Ovary (tissue), 9 donors: Measurements from ENCODE around the gene WIPF3. TPM values are rescaled to one million over a fixed set of nuclear protein-coding genes. Genes with fewer than 3 reads are reported as not detected.

Experiments used
- DNase-seq, 5 donors: peaks; one replicate each; pipeline ENCODE4 v3.0.0-alpha.2; 2019 to 2020
- H3K27ac ChIP-seq, 2 donors: fragments of 200-600 bp; one replicate each; pipeline versions ENCODE4 v1.5.1 to v1.8.0; 2019 to 2022
- H3K27me3 ChIP-seq: fragments of 200-600 bp; one replicate; pipeline ENCODE4 v1.8.0; 2022
- H3K36me3 ChIP-seq: fragments of 200-600 bp; sonication (generic); one replicate; pipeline ENCODE4 v1.5.1; 2019
- H3K4me1 ChIP-seq: one replicate; pipeline ENCODE4 v1.8.1; 2013; ENCODE audit warnings: mild to moderate bottlenecking, moderate library complexity; ENCODE audit not compliant: insufficient read depth
- H3K4me3 ChIP-seq: fragments of 200-600 bp; sonication (generic); one replicate; pipeline ENCODE4 v1.5.1; 2017
- H3K9me3 ChIP-seq, 2 donors: fragments of 200-600 bp in 1 of 2; sonication (generic) in 1 of 2; one replicate each; pipeline versions ENCODE4 v1.5.1 to v1.8.1; 2013 to 2019; ENCODE audit warnings: mild to moderate bottlenecking in 1 of 2, moderate library complexity in 1 of 2
- CTCF ChIP-seq, 3 donors: fragments of 450-650 bp in 2 of 3; fragments of 200-600 bp in 1 of 3; IDR thresholded peaks; one replicate each; pipeline versions ENCODE4 v1.5.1 to v1.8.0; 2016 to 2022; ENCODE audit warnings: antibody characterized with exemption in 3 of 3, mild to moderate bottlenecking in 1 of 3
- EP300 ChIP-seq: sonication (generic); formaldehyde crosslinking; IDR thresholded peaks from one replicate; pipeline ENCODE4 v1.6.1; 2017; ENCODE audit warnings: antibody characterized with exemption
- POLR2A ChIP-seq: fragments of 450-650 bp; IDR thresholded peaks from one replicate; pipeline ENCODE4 v1.6.1; 2017; ENCODE audit warnings: antibody characterized with exemption, mild to moderate bottlenecking, moderate library complexity
- WGBS, 3 donors: extraction: QIAGEN DNeasy Blood & Tissue Kit in 1 of 3; methylation state at CpG; one replicate each; pipeline versions ENCODE4 v1.1.5 to v1.1.7; 2013 to 2017; 5-methylcytosine and 5-hydroxymethylcytosine counted together
- intact Hi-C, 4 donors: fragments of 100-400 bp; cut with DNase I; formaldehyde crosslinking; loops; one replicate each; pipeline versions ENCODE4 v1.11.0 to v1.15.1; 2022 to 2023
- polyA plus RNA-seq, 2 donors: library from polyadenylated mRNA; stranded (reverse); fragments of 200-250 nt in 1 of 2; fragments of 350-450 nt in 1 of 2; fragmentation: Illumina TruSeq in 1 of 2; extraction: RNeasy Lipid Tissue Mini Kit (QIAGEN cat#74804) in 1 of 2; gene quantifications; one replicate each; pipeline ENCODE4 v1.2.3, GENCODE V29; 2013 to 2014
- total RNA-seq, 7 donors: library from RNA; depleted of rRNA in 2 of 7; stranded (reverse); fragments of >200 nt in 2 of 7; fragmentation: NEBNext Ultra II Directional in 3 of 7; extraction: Animal tissue kit (Norgen Biotek cat#: 25700) in 3 of 7; gene quantifications; one replicate each; pipeline versions ENCODE4 v1.1.0 to v1.2.4, GENCODE V29; 2016 to 2023
- donor health status: DM: no; HTN: no; CAD: no; lungs with moderate emphysema.
- donor health status: DM: no; HTN: no; CAD: no.
- donor health status: Bipolar disorder and iron deficiency.
- donor health status: DM: yes; HTN: yes; CAD: no.
- donor health status: DM: no; HTN: no; CAD: no.
- donor health status: DM: yes; HTN: yes; CAD: no.

WIPF3 gene
- total and polyA plus RNA-seq, 9 donors, result 15.3 to 122 (median 53.3) TPM

GRCh38 chr7:29900745-29901144, 94.4 kb downstream of the WIPF3 start:
- WGBS, 3 donors, result 62 to 82% (median 63%) methylated on average over 1 of the region's 1 CpG
- no peaks in the 10 kb centered on the region for H3K27me3 ChIP-seq
- TF ChIP-seq POLR2A, result no peak
- no peak for TF ChIP-seq CTCF (IDR thresholded peaks at IDR 0.05)
- TF ChIP-seq EP300, result no peak
- intact Hi-C loops, result no loop called here
- H3K9me3 ChIP-seq, result peaks cover 0 to 7% of the 10 kb centered on the region in 2 donors
- no peak for DNase-seq
- H3K27ac ChIP-seq, result no peak overlapping the region
- H3K36me3 ChIP-seq, result no peaks in the 10 kb centered on the region
- no peak overlapping the region for H3K4me3 ChIP-seq
- H3K4me1 ChIP-seq, result no peaks in the 10 kb centered on the region

- intact Hi-C loops, result no loop called here
- DNase-seq, result no peak
- no peak overlapping the region for H3K4me3 ChIP-seq
- H3K9me3 ChIP-seq, result peaks cover 0 to 7% of the 10 kb centered on the region in 2 donors
- no peaks in the 10 kb centered on the region for H3K27me3 ChIP-seq
- H3K27ac ChIP-seq, result no peak overlapping the region
- 92 to 96% (median 95%) methylated on average over 3 of the region's 3 CpGs for WGBS, 3 donors
- H3K4me1 ChIP-seq, result no peaks in the 10 kb centered on the region
- TF ChIP-seq EP300 (no peak), CTCF (IDR thresholded peaks at IDR 0.05) (no peak), POLR2A (no peak)
- H3K36me3 ChIP-seq, result peaks cover 4% of the 10 kb centered on the region
Observed at GRCh38 chr7:29906200-29907022, 100.1 kb downstream of the WIPF3 start.

GRCh38 chr7:29914180-29914579, 107.9 kb downstream of the WIPF3 start:
- no peak overlapping the region for H3K27ac ChIP-seq
- H3K4me3 ChIP-seq, result no peak overlapping the region
- 87 to 92% (median 88%) methylated on average over 4 of the region's 4 CpGs for WGBS, 3 donors
- H3K9me3 ChIP-seq, result no peaks in the 10 kb centered on the region
- intact Hi-C loops, result loop anchor here in 1 of 4 donors (10.0 kb wide), 1 partner anchor 79 kb away; no protein-coding TSS in a partner anchor
- DNase-seq, result no peak
- no peak for TF ChIP-seq CTCF (IDR thresholded peaks at IDR 0.05)
- no peak for TF ChIP-seq POLR2A
- TF ChIP-seq EP300, result no peak
- no peaks in the 10 kb centered on the region for H3K27me3 ChIP-seq
- H3K4me1 ChIP-seq, result no peaks in the 10 kb centered on the region
- H3K36me3 ChIP-seq, result no peaks in the 10 kb centered on the region

GRCh38 chr7:29915481-29916215, 109.3 kb downstream of the WIPF3 start:
- Histone ChIP-seq H3K27me3 (no peaks in the 10 kb centered on the region), H3K27ac (peak overlapping the region in 1 of 2 donors; percentile 22), H3K36me3 (no peaks in the 10 kb centered on the region), H3K4me3 (no peak overlapping the region), H3K4me1 (no peaks in the 10 kb centered on the region), H3K9me3 (no peaks in the 10 kb centered on the region)
- WGBS, 3 donors, result 16 to 18% (median 17%) methylated on average over 7 of the region's 7 CpGs
- TF ChIP-seq EP300 (no peak), POLR2A (no peak), CTCF (IDR thresholded peaks at IDR 0.05) (no peak)
- intact Hi-C loops, result loop anchor here in 1 of 4 donors (10.0 kb wide), 1 partner anchor 81 kb away; no protein-coding TSS in a partner anchor
- DNase-seq, result no peak
